NOMO-1 (cell line): ENCODE measurements around the gene FGFBP2.
"Not testable (repeated sequence)": the region's sequence is repeated elsewhere in the genome, so short reads cannot be mapped to it uniquely, and the experiment has no call there.

Experiments used
- DNase-seq, 2 experiments: peaks; one replicate each; lab custom pipeline; 2025; ENCODE audit not compliant: unreplicated experiment in 2 of 2; lab: John Stamatoyannopoulos, UW

FGFBP2 gene

GRCh38 chr4:15931451-15932210 lies 31.3 kb downstream of the FGFBP2 start:
- DNase-seq, result no peak

- DNase-seq, result no peak
Measured at GRCh38 chr4:15930314-15930713, 32.7 kb downstream of the FGFBP2 start.

- no peak for DNase-seq
Measured at GRCh38 chr4:15929540-15929939, 33.4 kb downstream of the FGFBP2 start.

- no peak for DNase-seq
Measured at GRCh38 chr4:15928883-15929282, 34.1 kb downstream of the FGFBP2 start.

- no peak for DNase-seq
Measured at GRCh38 chr4:15926486-15926885, 36.5 kb downstream of the FGFBP2 start.

- no peak for DNase-seq
Measured at GRCh38 chr4:15925830-15926229, 37.1 kb downstream of the FGFBP2 start.

GRCh38 chr4:15921592-15921932 lies 41.4 kb downstream of the FGFBP2 start:
- DNase-seq, result no peak

- DNase-seq, result no peak
Measured at GRCh38 chr4:15920723-15921591, 42.0 kb downstream of the FGFBP2 start.

- no peak for DNase-seq
Measured at GRCh38 chr4:15918484-15919129, 44.4 kb downstream of the FGFBP2 start.

GRCh38 chr4:15917297-15917696 lies 45.7 kb downstream of the FGFBP2 start:
- DNase-seq, result no peak

- DNase-seq, result not testable (repeated sequence)
Measured at GRCh38 chr4:15916358-15916757, 46.6 kb downstream of the FGFBP2 start.

- DNase-seq, result no peak
Measured at GRCh38 chr4:15914736-15915135, 48.2 kb downstream of the FGFBP2 start.

- DNase-seq, result no peak
Measured at GRCh38 chr4:15914291-15914690, 48.7 kb downstream of the FGFBP2 start.

- no peak for DNase-seq
Measured at GRCh38 chr4:15913631-15913970, 49.4 kb downstream of the FGFBP2 start.

GRCh38 chr4:15912961-15913630 lies 49.9 kb downstream of the FGFBP2 start:
- DNase-seq, result no peak

GRCh38 chr4:15912236-15912635 lies 50.7 kb downstream of the FGFBP2 start:
- no peak for DNase-seq
